ENCODE results near the gene MRPS9.

DNA sequence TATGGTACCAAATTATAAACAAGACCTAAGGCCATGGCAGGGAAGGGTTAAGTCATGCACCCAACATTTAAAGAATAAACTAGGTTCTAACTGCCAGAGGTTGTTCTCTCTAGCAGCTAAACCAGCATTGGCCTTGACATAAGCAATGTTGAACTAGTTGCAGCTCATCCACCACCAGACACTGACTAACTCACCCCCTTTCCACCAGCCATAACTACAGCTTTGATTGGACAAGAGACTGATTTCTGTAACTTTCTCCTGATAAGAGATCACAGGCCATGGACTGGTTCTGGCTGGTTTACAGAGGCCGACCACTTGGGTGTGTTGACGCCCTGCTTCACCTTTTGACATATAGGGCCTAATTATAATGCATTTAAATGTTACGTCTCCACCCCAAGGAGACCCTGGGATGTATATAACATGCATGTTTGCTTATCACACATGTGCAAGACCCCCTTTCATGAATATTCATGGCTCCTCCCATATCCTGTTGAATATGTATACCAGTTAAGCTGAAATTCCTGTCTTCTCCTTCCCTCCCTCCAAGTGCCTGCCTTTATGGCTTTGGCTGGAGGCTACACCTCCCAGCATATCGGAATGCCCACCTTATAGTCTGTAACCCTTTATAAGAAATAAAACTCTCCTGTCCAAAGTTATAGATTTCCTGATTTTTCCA, 75.9 kb downstream of the MRPS9 start:
- no peak for TF ChIP-seq CTCF (IDR thresholded peaks at IDR 0.05; ENCODE audit: low read depth, low read length, poor library complexity, severe bottlenecking)
- no peak for TF ChIP-seq EZH2phosphoT487 (IDR thresholded peaks at IDR 0.05; ENCODE audit: borderline replicate concordance, low read length)
